Lower leg skin (tissue), 3 donors: ENCODE data around the gene NUDT16L1.

ENCODE experiments used
- POLR2A ChIP-seq, 2 donors: fragments of 450-650 bp; IDR thresholded peaks; one replicate each; pipeline ENCODE4 v1.6.1; 2016 to 2017; ENCODE audit warnings: antibody characterized with exemption in 2 of 2, mild to moderate bottlenecking in 1 of 2, moderate library complexity in 1 of 2
- TF ChIP-seq, protein P1 (sequence below), 3 donors: fragments of 450-650 bp; IDR thresholded peaks; one replicate each; pipeline ENCODE4 v1.5.1; 2016; ENCODE audit warnings: antibody characterized with exemption in 3 of 3, mild to moderate bottlenecking in 3 of 3, moderate library complexity in 2 of 3

DNA sequence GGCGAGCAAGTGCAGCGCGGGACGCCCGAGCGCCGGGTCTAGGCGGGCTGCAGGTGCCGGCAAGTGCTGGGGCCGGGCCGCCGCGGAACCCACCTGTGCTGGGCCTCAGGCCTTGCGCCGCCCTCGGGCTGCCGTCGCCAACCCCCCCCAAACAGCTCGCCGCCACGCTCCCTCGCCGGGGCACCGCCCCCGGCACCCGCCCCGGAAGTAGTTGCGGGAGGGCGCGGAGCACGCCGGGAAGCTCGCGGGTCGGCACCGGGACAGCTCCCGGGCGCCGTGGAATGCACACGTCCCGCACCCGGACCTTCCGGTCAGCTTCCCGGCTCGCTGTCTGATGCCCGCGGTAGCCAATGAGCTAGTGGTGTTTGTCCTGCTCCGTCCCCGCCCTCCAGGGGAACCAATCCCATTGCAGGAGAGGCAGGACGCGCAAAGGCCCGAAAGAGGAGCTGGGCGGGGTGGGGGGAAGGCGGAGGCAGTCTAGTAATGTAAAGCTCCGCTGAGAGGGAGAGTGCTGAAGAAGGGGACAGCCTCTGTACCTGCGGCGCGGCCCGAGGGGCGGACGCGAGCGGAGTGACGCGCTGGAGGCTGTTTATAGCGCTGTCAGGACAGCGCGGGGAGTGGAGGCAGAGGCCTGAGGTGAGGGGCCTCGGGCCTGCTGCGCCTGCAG is 40.8 kb downstream of the NUDT16L1 start, which contains the start of the genes ANKS3 and DNAAF8:
- no peak for TF ChIP-seq POLR2A (IDR thresholded peaks at IDR 0.05)
- TF ChIP-seq, protein P1, sequence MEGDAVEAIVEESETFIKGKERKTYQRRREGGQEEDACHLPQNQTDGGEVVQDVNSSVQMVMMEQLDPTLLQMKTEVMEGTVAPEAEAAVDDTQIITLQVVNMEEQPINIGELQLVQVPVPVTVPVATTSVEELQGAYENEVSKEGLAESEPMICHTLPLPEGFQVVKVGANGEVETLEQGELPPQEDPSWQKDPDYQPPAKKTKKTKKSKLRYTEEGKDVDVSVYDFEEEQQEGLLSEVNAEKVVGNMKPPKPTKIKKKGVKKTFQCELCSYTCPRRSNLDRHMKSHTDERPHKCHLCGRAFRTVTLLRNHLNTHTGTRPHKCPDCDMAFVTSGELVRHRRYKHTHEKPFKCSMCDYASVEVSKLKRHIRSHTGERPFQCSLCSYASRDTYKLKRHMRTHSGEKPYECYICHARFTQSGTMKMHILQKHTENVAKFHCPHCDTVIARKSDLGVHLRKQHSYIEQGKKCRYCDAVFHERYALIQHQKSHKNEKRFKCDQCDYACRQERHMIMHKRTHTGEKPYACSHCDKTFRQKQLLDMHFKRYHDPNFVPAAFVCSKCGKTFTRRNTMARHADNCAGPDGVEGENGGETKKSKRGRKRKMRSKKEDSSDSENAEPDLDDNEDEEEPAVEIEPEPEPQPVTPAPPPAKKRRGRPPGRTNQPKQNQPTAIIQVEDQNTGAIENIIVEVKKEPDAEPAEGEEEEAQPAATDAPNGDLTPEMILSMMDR (IDR thresholded peaks at IDR 0.05), result no peak
